ENCODE measurements around the gene POLR2L.

- TF ChIP-seq CTCF (IDR thresholded peaks at IDR 0.05) (no peak), POLR2A (IDR thresholded peaks at IDR 0.05) (no peak)
Measured at GRCh38 chr11:824942-825341, 17.4 kb downstream of the POLR2L start.

All from testis (tissue), 2 donors.